Globus pallidus (tissue), 1 donor: ENCODE measurements around the gene PARG.
"Not testable (repeated sequence)": the region's sequence is repeated elsewhere in the genome, so short reads cannot be mapped to it uniquely, and the experiment has no call there.

Source experiments
- DNase-seq: peaks from one replicate; pipeline ENCODE4 v3.0.0-alpha.2; 2015; ENCODE audit warnings: low spot score

Gene PARG

DNA sequence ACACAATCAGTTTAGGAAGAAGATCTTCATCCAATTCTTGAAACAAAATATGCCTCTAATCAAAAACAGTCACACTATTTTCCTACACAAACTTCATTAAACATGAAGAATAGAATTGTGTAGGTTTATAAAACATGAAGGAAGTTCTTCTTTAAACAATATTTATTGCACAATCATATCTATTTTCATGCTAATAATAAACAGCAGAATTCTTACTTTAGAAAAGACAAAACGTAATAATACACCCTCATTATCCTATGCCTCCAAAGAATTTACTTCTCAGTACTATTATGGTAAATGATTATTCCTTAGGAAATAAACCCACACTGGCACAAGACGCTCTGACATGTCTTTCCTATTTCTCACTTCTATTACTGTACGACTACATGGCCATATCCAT lies 41.4 kb downstream of the PARG start:
- not testable (repeated sequence) for DNase-seq

DNA sequence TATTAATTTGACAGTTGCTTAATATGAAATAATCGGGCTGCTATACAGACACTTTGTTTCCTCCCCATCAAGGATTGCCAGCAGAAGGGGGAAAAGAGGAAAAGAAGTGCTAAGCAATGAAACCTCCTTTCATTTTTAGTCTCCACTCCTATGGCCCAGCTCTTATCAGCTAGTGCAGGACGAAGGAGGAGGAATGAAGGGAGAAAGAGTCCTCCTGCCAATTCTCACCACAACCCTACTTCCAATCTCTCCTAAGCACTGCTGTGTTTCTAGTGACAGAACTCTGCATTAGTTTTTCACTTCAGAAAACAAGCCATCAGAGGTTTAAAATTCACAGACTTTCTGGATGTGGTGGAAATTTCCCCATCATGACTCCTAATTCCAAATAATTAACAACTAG lies 41.8 kb downstream of the PARG start:
- DNase-seq, result not testable (repeated sequence)

DNA sequence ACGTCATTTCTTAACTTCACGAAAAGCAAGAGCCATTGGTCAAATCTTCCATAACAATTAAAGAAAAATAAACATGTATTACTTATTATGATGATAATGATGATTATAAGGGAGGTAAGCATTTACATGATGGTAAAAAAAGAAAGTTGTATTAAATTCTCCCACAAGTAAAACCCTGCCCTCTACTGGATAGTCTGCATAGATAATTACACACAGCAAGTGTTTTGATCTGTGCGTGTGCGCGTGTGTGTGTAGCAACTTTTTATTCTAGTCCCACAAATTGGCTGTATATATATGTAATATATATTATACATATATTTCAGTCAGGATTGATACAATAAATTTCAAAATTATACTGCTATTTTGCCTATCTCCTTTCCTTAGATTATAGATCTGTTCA lies 51.8 kb downstream of the PARG start:
- not testable (repeated sequence) for DNase-seq

GRCh38 chr10:49884739-49885331 lies 57.0 kb downstream of the PARG start:
- not testable (repeated sequence) for DNase-seq

DNA sequence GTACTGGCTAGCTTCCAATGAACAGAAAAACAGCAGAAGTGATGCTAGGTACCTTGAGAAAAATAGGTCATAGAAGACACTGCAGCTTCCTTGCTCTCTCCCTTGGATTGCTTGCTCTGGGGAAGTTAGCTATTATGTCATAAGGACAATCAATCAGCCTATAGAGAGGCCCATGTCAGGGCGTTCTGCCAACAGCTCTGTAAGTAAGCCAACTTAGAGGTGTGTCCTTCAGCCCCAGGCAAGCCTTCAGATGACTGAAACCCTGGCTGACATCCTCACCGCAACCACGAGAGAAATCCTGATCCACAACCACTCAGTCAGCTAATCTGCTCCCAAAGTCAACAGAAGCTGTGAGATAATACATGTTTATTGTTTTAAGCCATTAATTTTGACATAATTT lies 58.0 kb downstream of the PARG start:
- not testable (repeated sequence) for DNase-seq

- DNase-seq, result not testable (repeated sequence)
Observed at GRCh38 chr10:49882327-49882726, 59.5 kb downstream of the PARG start.

DNA sequence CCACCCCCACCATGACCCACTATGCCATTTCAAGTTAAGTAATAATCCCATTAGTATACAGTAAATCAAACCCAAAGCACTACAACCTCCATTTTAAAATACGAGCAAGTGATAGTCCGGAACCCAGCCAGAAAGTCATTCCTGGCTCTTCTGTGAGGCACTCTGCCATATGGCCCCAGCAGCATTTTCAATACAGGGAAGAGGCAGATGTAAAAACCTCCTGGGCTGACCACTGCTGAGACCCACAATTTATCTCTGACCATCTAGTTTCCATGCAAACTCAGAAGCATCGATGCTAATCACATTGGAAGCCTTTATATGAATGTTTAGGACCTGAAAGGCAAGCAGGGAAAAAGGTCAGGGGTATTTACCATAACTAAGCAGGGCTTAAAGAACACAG lies 69.1 kb downstream of the PARG start:
- not testable (repeated sequence) for DNase-seq

DNA sequence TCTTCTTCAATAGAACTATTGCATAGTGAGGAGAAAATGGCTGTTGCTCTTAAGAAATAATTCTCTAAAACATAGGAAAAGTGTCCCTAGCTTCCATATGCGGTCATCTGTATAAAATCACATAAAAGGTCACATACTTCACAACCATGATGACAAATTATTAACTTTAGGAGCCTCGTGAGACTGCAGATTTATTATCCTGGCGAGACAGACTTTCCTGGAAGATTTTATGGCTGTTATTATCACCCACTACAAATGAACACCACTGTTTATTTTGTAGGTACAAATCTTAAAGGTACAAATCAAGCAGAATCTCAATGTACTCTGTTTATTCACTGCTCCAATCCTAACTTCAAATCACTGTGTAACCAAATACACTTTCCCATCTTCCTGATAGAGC lies 70.4 kb downstream of the PARG start:
- not testable (repeated sequence) for DNase-seq

DNA sequence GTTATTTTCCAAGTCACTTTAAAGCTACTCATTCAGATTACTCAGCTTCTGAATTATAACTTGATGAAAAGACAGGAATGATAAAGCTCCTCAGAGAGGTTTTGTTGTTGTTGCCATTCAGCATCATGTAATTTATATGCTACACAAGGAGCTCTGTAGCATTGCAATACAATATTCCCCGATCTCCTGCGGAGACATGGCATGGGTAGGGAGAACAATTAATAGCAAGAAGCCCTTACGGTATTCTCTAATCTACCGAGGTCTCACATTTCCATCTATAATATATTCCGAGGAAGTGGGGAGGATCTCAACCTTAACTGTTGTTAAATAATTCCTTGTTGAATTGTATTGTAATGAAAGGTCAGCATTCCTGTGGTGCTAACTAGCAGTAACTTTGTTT lies 81.9 kb downstream of the PARG start:
- not testable (repeated sequence) for DNase-seq

- not testable (repeated sequence) for DNase-seq
Observed at GRCh38 chr10:49858697-49859382, 83.0 kb downstream of the PARG start.

- not testable (repeated sequence) for DNase-seq
Observed at GRCh38 chr10:49849520-49849919, 92.3 kb downstream of the PARG start.

- DNase-seq, result no peak
Observed at GRCh38 chr10:49844775-49845595, 96.8 kb downstream of the PARG start.

GRCh38 chr10:49842333-49842628 lies 99.5 kb downstream of the PARG start:
- DNase-seq, result not testable (repeated sequence)

- no peak for DNase-seq
Observed at GRCh38 chr10:49841615-49842332, 100.1 kb downstream of the PARG start.

DNA sequence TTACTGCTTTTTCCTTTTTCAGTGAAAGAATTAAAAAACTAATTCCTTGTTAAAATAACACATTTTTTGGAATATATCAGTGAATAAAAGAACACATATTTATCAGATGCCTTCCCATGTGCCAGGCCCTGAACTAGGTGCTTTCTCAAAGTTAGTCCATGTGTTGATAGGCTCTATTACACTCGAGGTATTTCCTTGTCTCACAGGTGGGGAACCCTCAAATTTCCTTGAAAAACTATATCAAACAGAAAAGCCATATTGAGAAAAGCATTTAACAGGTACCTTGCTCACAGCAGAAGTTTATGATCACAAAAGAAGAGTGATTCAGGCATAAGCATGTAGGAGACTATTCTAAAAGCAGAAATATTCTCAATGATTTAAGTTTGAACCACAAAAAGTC lies 104.1 kb downstream of the PARG start:
- no peak for DNase-seq

DNA sequence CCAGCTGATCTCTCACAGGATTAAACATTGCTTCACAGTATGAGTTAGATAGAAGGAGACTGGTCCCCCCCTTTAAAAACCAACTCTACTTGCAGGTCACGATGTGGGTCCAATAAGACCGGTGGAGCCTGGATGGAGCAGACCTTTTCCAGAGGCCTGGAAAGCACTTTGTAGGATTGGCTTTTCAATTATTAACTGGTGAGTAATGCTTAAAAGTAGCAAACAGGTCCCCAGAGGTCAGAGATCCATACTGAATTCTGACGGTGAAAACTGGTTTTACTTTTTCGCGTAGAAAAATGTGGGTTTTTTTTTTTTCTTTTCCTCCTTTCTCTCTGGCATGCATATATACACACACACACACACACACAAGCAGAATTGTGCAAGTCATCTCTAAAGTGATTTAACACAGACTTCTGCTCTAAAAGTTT lies 104.8 kb downstream of the PARG start:
- no peak for DNase-seq

DNA sequence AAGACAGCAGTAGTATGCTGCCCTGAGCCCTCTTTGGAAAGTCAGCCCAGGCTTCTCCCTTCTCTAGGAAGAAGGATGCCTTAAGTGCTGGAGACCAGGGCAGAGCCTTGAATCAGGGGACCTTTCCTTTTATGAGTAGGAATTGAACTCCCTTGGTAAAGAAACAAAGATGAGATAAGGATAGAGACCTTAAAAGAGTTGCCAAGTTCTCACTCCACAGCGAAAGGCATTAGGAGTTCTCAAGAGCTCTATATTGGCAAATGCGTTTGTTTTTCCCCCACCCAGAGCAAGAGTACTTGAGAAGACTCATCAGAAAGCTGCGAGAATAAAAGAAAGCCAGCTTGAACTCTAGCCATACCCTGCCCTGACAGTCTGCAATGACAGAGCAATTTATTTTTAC lies 106.9 kb downstream of the PARG start:
- DNase-seq, result no peak

DNA sequence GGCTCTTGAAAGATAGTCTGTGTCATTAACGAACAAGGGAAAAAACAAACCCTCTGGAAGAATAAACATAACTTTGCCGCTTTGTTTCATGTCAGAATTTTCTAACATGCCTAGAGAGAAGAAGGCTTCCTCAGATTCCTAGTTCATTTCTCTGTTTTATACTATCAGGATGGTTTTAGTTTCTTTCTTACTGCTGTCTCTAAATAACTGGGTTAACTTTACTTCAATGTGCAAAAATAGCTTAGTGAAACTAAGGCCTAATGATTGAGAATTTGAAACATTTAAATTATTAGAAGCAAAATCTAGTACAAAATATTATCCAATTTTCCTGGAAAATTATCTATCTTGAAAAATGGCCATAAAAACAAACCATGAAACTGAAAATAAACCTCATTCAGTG lies 107.6 kb downstream of the PARG start:
- no peak for DNase-seq

DNA sequence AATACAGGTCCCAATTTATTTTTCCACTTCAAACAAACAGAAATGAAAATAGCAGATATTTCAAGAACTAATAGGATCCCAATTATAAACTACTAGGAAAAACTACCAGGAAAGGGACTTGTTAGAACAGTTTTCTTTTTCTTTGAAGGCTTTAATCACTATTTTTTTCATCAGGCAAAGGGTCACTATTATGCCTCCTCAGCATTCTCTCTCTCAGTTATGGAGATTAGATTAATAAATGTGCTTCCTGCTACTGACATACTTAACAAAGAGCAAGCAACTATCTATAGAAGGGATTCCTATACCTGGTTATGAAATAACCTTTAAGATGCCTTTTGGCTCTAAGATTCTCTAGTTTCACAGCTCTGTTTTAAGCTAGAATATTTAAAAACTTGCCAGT lies 108.7 kb downstream of the PARG start:
- no peak for DNase-seq

DNA sequence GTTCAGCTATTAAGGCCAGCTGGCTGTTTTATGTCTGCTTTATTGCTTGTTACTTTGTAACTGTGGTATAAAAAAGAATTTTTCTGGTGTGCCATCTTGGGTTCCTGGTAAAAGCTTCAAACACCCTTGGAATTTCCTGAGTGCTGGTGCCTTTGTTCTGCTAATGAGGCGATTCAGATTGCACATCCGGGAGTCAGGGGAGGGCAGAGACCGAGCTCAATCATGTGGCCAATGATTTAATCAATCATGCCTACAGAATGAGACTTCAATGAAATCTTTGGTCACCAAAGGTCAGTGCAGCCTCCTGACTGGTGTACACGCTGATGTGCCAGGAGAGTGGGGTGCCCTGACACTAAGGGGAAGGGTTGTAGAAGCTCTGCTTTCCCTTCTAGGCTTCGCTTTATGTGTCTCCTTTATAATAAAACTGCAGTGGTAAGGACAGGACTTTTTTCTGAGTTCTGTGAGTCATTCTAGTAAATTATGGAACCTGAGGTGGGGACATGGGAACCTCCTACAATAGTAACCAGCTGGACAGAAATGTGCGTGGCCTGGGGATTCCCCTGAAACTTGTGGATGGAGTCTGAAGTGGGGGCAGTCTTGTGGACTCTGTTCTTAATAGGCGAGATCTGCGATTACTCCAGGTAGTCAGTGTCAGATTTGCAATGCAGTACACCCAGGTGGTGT lies 110.3 kb downstream of the PARG start:
- no peak for DNase-seq

- DNase-seq, result no peak
Observed at GRCh38 chr10:49830846-49831245, 111.0 kb downstream of the PARG start.

DNA sequence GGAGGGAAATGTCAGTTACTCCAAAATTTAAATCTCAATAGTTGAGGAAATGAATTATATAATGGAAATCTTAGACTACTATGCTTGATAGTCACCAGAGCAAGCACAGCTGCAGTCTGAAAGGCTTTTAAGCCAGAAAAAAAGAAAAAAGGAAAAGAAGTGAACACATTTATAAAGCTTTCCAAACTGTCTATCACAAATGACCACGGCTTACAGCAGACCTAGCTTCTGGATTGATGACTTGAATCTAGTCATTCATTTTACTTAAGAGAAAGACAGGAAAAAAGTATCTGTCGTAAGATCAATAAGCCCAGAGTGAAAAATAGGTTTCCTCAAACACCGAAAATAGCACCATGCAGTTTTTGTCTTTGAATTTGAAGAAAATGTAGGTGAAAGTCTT lies 111.8 kb downstream of the PARG start:
- DNase-seq, result no peak
